DMS114 treated with DMSO at 0.1 percent for 48 hours (cell line): ENCODE measurements around the gene ZNF679.
"Not testable (repeated sequence)": the region's sequence is repeated elsewhere in the genome, so short reads cannot be mapped to it uniquely, and the experiment has no call there.

Experiments used
- DNase-seq: peaks from one replicate; lab custom pipeline; 2025; ENCODE audit not compliant: unreplicated experiment; lab: John Stamatoyannopoulos, UW

The ZNF679 gene

DNA sequence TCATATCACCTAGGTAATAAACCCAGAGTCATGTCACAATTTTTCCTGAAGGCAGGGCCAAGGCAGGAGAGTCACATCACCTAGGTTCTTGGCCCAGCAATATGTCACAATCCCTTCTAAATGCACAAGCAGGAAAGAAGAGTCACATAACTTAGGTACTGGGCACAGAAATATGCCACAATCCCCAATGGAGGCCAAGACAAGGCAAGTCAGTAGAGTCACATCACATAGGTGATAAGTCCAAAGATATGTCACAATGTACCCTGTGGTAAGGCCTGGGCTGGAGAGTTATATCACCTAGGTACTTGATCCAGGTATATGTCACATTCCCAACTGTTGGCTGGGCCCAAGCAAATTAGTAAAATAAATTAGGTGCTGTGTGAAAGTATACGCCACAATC lies at the start of gene ZNF679:
TSS of gene ZNF679 (plus strand) at position 301 of the 400 bp plus-strand sequence. CDS start 20,644 bp downstream, outside the sequence.
- DNase-seq = not testable (repeated sequence)

DNA sequence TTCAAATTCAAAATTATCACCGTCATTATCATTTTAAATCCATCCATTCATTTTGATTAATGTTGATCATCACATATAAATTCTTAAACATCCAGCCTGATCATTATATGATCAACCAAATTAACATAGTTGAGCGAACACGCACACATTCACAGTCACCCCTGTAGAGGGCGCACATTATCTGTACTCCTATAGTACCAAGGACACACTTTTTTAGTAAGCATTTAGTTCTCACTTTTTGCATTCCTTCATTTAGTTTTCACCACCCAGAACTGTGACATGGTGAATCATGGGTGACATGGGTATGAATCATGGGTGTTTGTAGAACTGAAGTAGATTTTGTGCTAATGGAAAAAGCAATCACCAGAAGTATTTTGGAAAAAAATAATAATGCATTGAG lies 47.3 kb upstream of the ZNF679 start:
- DNase-seq = no peak

DNA sequence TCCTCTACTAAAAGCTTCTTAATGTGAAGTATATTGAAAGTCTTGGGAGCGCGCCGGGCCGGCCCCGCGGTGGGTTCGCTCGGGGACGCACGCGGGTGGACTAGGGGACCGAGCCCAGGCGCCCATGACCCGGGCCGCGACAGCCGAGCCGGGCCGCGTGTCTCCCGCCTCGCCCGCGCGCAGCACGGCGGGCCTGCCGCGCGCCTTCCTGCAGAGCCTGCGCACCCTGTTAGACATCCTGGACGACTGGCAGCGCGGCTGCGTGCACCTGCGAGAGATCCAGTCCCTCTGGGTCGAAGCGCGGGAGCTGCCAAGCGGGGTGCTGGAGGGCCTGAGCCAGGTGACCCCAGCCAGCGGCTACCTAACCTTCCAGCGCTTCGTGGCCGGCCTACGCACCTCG lies 46.7 kb upstream of the ZNF679 start:
- no peak for DNase-seq

DNA sequence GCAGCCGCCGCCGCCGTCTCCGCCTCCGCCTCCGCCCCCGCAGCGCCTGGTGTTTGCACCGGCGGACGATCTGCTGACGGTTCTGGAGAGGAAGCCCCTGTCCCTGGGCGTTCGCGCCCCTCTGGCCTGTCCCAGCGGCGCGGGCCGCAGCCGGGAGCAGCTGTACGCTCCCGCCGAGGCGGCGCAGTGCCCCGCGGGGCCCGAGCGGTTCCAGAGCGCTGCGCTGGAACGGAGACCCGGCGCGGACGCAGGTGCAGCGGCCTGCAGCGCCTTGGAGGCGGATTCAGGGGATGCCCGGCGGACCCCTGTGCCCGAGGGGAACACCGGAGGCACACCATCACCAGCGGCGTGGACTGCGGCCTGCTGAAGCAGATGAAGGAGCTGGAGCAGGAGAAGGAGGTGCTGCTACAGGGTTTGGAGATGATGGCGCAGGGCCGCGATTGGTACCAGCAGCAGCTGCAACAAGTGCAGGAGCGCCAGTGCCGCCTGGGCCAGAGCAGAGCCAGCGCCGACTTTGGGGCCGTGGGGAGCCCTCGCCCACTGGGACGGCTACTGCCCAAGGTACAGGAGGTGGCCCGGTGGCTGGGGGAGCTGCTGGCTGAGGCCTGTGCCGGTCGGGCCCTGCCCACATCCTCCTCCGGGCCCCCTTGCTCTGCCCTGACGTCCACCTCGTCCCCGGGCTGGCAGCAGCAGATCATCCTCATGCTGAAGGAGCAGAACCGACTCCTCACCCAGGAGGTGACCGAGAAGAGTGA lies 46.1 kb upstream of the ZNF679 start:
- DNase-seq = no peak

DNA sequence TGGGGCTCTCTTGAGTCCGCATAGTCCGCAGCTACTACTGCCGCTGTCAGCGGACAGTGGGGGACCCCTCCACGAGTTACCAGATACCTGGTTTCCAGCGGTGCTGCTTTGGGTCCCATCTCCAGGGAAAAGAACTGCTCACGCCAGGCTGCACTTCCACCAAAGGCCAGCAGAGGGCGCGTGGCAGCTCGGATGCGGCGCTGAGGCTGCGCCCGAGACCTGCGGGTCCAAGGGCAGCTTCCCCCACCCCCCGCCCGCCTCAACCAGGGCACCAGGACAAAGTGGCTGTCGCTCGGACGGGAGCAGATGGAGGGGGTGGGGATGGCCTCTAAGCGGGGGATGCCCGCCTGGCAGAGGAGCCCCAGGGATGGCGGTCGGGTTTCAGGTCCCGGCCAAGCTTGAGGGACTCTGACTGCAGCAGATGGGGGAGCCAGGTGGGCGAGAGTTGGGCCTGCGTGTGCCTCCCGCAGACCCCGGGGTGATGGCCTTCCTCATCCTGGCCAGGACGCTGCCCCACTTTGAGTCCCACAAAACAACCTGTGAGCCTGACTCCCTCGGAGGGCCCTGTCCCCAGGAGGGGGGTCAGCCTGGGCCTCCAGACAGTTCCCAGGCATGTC lies 45.0 kb upstream of the ZNF679 start:
- no peak for DNase-seq

DNA sequence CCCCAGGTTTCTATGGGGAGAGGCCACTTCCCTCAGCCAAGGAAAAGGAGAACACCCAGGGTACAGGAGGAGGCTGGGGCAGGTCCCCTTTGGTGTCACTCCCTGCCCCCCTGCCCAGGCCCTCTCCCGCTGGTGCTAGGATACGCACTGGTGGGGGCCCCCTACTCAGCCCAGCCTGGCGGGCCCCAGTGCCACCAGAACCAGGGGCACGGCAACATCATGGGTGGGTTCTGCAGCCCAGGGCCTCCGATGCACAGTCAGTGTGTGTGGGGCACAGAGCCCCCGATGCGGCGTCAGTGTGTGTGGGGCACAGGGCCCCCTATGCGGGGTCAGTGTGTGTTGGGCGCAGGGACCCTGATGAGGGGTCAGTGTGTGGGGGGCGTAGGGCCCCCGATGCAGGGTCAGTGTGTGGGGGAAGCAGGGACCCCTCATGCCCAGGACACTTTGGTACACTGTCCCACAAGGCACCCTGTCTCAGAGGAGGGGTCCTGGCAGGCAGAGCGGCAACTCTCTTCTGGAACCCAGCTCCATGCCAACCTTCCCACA lies 44.4 kb upstream of the ZNF679 start:
- DNase-seq = no peak

DNA sequence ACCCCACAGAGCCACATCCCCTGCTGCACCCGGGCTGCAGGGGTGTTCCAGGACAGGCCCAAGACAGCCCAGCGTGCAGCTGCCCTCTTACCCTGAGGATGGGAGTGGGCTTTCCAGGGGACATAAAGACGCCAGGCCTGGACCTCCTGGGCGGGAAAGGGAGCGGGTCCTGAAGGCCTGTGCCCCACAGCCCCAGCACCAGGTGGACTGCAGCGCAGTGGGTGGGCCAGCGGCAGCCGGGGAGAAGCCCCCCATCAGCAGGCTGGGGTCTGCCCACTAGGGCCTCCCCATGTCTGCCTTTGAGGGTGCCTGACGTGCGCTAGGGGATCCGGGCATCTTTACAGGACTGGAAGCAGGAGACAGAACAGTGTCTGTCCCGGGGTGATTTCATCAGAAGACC lies 43.9 kb upstream of the ZNF679 start:
- DNase-seq = no peak

DNA sequence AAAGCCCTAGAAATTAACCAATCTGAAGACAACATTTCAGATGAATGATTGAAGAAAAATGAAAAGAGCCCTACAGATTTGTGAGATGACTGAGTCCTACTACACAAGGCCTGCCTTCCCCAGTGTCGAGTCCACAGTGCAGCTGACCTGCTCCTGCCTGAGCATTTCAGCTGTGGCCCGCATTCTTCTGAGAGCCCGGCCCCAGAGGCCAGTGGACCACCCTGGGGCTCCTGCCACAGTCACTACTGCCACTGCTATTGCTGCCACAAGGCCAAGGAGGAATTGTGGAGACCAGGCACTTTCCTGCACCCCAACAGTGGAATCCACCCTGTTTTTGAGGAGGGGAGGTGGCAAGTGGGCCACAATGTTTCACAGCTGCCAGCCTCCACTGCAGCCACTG lies 40.9 kb upstream of the ZNF679 start:
- no peak for DNase-seq

DNA sequence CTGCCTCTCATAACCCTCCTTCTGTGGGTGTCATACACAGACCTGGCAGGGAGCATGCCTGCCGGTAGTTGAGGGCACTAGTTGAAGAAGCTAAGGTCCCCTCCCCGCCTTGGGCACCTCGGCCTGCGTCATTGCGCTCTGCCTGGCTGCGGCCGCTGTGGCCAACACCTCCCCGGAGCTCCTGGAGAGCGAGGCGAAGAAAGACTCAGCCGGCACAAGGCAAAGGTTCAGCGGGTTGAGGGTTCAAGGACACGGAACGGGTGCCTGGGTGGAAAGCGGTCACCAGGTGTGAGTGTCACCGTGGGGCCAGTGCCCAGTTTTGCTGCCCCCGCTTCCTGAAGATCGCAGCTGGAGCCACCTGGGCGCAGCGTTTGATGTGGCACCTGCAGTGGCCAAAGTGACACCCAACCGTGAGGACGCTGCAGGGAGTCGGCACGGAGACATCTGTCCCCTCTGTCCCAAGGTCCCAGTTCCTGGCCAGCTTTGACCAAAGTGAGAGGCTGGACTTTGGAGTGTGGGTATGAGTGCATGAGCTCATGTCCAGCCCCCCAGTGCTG lies 36.0 kb upstream of the ZNF679 start:
- no peak for DNase-seq

DNA sequence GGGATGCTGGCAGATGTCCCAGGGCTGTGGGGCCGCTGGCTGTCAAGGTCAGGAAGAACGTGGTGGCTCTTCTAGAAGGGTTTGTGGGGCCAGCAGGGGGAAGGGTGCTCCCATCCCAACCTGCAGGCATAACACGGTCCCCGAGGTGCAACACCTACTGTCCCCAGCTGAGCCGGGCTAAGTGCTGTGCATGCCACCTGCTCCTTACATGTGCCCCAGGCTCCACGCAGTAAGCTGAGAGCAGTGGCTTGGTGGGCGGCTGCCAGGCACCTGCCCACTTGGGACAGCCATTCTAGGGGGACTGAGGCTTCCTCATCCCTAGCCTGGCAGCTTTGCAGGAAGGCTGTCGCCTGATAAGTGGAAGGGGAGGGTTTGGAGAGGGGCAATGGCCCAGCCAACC lies 35.5 kb upstream of the ZNF679 start:
- DNase-seq = no peak

DNA sequence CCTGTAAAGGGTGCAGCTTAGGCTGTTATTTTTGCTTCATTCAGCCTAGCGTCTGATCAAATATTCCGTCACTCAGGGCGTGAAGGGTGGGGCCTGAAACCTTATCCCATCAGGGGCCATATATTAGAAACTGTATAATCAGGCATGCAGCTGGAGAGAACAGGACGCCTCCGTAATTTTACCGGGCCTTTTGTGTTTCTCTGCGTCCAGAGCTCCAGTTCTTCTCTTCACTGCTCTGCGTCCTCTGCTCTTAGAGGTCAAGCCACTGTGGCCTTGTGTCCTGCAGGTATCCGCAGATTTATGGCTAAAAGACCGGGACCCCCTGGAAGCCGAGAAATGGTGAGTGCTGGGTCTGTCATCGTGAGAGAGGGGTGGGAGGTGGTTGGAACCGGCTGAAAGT lies 21.4 kb upstream of the ZNF679 start, which contains the start of gene ZNF735:
TSS of gene ZNF735 (plus strand) at position 301 of the 400 bp plus-strand sequence. CDS start at position 301, 0 bp downstream.
- DNase-seq = no peak

DNA sequence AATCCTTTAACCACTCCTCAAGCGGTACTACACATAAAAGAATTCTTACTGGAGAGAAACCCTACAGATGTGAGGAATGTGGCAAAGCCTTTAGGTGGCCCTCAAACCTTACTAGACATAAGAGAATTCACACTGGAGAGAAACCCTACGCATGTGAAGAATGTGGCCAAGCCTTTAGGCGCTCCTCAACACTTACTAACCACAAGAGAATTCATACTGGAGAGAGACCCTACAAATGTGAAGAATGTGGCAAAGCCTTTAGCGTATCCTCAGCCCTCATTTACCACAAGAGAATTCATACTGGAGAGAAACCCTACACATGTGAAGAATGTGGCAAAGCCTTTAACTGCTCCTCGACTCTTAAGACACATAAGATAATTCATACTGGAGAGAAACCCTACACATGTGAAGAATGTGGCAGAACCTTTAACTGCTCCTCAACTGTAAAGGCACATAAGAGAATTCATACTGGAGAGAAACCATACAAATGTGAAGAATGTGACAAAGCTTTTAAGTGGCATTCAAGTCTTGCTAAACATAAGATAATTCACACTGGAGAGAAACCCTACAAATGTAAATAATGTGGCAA lies 8.5 kb upstream of the ZNF679 start:
- DNase-seq = not testable (repeated sequence)

DNA sequence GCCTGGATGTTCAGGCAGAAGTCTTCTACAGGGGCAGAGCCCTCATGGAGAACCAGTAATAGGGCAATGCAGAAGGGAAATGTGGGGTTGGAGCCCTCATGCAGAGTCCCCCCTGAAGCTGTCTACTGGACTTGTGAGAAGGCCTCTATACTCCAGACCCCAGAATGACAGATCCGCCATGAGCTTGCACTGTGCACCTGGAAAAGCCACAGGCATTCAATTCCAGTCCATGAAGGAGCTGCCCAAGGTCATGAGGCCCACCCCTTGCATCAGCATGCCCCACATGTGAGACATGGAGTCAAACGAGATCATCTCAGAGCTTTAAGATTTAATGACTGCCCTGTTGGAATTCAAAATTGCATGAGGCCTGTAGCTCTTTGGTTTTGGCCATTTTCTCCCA lies 4.9 kb upstream of the ZNF679 start:
- no peak for DNase-seq

DNA sequence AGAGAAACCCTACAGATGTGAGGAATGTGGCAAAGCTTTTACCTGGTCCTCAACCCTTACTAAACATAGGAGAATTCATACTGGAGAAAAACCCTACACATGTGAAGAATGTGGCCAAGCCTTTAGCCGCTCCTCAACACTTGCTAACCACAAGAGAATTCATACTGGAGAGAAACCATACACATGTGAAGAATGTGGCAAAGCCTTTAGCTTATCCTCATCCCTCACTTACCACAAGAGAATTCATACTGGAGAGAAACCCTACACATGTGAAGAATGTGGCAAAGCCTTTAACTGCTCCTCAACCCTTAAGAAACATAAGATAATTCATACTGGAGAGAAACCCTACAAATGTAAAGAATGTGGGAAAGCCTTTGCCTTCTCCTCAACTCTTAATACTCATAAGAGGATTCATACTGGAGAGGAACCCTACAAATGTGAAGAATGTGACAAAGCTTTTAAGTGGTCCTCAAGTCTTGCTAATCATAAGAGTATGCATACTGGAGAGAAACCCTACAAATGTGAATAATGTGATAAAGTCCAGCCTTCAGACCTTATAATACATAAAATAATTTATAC lies 38.2 kb downstream of the ZNF679 start:
- no peak for DNase-seq

DNA sequence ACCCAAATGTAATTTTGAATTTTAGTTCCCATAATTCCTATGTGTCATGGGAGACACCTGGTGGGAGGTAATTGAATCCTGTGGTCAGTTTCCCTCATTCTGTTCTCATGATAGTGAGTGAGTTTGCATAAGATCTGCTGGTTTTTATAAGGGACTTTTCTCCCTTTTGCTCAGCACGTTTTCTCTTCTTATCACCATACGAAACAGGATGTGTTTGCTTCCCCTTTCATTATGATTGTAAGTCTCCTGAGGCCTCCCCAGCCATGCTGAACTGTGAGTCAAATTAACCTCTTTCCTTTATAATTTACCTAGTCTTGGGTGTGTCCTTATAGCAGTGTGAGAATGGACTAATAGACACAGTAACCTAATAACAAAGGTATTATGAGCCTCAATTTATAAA lies 49.4 kb downstream of the ZNF679 start:
- no peak for DNase-seq

DNA sequence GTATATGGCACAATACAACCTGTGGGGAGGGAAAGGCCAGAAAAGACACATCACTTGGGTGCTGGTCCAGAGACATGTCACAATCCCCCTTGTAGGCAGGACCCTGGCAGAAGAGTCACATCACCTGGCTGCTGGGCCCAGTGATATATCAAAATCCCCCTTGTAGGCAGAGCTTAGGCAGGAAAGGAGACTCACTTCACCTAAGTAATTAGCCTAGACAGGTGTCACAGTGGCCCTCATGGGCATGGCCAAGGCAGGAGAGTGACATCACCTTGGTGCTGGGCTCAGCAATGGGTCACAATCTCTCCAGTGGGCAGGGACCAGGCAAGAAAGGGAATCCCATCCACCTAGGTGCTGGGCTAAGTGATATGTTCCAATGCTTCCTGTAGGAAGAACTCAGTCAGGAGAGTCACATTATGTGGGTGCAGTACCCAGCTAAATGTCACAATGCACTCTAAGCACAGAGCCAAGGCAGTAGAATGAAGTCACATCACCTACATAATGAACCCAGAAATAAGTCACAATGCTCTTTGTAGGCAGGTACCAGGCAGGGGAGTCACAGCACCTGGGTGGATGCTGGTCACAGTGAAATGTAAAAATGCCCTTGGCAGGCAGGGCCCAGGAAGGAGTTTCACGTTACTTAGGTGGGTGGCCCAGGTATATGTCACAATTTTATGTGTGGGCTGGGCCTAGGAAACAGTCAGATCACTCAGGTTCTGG lies 66.6 kb downstream of the ZNF679 start:
- no peak for DNase-seq

DNA sequence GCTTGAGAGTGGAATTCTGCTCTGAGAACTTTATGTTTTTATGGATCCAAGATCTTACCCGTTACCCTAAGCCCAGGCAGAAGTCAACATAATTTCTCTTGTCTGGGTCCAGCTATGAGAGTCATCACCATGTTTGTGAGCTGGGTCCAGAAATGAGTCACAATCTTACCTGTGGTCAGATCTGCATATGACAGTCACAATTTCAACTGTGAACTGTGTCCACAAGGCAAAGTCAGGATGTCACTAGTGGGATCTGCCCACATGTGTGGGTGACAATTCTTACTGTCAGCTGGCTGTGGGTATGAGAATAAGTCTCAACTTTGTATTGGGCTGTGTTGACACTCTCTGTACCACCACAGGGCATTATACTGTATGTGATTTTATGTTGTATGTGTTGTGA lies 69.1 kb downstream of the ZNF679 start:
- DNase-seq = not testable (repeated sequence)

DNA sequence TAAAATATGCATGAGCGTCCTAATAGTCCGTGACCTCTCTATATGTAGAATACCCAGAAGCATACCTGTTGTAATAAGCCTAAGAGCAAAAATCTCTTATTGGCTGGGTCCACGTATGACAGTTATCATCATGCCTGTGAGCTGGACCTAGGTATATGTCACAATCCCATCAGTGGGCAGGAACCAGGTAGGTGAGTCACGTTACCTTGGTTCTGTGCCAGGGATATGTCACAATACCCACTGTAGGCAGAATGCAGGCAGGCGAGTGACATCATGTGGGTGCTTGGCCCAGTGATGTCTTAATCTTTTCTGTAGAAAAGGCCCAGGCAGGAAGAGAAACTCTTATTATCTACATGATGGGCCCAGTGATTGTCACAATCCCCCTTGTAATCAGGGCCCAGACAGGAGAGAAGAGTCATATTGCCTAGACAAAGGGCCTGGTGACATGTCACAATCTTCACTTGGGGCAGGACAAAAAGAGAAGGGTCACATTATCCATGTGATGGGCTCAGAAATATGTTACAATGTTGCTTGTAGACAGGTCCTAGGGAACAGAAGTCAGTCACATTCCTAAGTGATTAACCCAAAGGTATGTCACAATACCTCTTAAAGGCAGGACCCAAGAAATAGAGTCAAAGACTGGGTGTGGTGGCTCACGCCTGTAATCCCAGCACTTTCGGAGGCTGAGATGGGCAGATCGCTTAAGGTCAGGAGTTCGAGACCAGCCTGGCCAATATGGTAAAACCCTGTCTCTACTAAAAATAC lies 72.5 kb downstream of the ZNF679 start:
- no peak for DNase-seq

DNA sequence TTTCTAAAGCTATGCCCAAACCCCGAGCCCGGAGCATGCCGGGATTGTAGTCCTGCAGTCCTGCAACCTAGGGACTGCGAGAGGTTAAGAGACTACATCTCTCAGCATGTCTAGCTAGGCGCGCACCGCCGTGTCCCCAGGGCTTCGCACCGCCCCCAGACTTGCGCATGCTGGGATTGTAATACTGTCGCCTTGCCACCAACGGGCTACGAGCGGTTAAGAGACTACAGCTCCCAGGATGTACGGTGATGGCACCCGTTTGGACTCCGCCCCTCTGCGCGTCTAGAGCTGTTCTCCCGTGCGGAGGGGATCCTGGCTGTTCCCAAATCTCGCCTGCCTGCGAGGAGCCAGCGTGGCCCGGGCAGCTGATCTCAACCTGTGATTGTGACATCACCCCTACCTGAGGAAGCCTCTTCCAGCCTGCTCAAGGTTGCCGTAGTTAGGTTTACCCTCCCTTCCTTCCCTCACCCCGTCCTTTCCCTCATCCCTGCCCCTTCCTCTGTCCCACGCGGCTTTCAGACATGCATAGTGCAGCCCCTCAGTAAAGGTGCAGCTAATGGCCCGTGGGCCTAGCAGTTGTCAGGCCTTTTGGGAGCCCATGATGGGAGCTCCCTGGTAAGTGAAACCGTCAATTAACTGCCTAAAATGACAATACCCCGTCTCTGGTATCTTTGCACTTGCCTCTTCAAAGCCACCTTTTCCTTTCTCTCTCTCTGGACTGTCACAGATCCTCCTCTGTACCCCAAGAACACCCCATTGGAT lies 79.2 kb downstream of the ZNF679 start:
- peak; percentile 89 for DNase-seq

DNA sequence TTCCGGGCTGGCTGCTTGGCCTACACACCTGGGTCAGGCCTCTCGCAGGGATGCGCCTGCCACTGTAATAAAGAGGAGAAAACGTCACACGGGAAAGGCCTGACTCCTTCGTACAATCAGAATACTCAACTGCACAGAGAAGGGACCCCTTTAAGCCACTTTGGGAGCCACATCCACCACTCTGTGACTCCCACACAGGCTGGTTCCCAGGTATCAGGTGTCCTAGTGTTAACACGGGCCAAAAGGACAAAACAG lies 79.7 kb downstream of the ZNF679 start:
- DNase-seq = no peak
